ENCODE data around the gene KANK3.
"Not testable (repeated sequence)": the region's sequence is repeated elsewhere in the genome, so short reads cannot be mapped to it uniquely, and the experiment has no call there.

DNA sequence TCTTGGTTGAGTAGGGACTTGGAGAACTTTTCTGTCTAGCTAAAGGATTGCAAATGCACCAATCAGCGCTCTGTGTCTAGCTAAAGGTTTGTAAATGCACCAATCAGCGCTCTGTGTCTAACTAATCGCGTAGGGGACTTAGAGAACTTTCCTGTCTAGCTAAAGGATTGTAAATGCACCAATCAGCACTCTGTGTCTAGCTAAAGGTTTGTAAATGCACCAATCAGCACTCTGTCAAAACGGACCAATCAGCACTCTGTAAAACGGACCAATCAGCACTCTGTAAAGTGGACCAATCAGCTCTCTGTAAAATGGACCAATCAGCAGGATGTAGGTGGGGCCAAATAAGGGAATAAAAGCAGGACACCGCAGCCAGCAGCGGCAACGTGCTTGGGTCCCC, 43.4 kb upstream of the KANK3 start:
- not testable (repeated sequence) for TF ChIP-seq CTCF (conservative IDR thresholded peaks at IDR 0.05; ENCODE audit: low read length); EZH2phosphoT487 (IDR thresholded peaks at IDR 0.05; ENCODE audit: borderline replicate concordance, low read depth, low read length)
